HepG2 (cell line): Measurements from ENCODE around the gene SMYD1. TPM values are rescaled to one million over a fixed set of nuclear protein-coding genes. Genes with fewer than 3 reads are reported as not detected.
A peak's percentile ranks its signal among the peaks of the same experiment; 100 is the strongest.

ENCODE experiments used
- ADNP ChIP-seq: sonication (generic); formaldehyde crosslinking; IDR thresholded peaks from 2 replicates; pipeline ENCODE4 v1.4.0; 2020; ENCODE audit warnings: missing genetic modification reagents
- AKNA ChIP-seq: sonication (generic); formaldehyde crosslinking; IDR thresholded peaks from 2 replicates; pipeline ENCODE4 v1.4.0; 2020; ENCODE audit warnings: missing genetic modification reagents, borderline replicate concordance
- CENPBD1 ChIP-seq: sonication (generic); formaldehyde crosslinking; IDR thresholded peaks from 2 replicates; pipeline ENCODE4 v1.8.0; 2022; ENCODE audit warnings: missing genetic modification reagents, low read depth, mild to moderate bottlenecking, borderline replicate concordance
- GATAD1 ChIP-seq: IDR thresholded peaks from 2 replicates; pipeline ENCODE4 v1.6.1; 2016; ENCODE audit warnings: missing genetic modification reagents, missing compliant biosample characterization
- HHEX ChIP-seq: IDR thresholded peaks from 2 replicates; pipeline ENCODE4 v1.6.1; 2016; ENCODE audit warnings: control low read depth
- MYC ChIP-seq: sonication (generic); formaldehyde crosslinking; IDR thresholded peaks from 2 replicates; pipeline ENCODE4 v1.9.0; 2021; ENCODE audit warnings: missing genetic modification reagents, borderline replicate concordance
- NR2F2 ChIP-seq: IDR thresholded peaks from 2 replicates; pipeline ENCODE4 v1.6.1; 2012; ENCODE audit warnings: low read depth, inconsistent platforms, borderline replicate concordance
- PRMT3 ChIP-seq: sonication (generic); formaldehyde crosslinking; IDR thresholded peaks from 2 replicates; pipeline ENCODE4 v1.8.1; 2022; ENCODE audit warnings: low read depth, mild to moderate bottlenecking, moderate library complexity, missing genetic modification reagents, borderline replicate concordance
- polyA plus RNA-seq, 8 experiments: library from polyadenylated mRNA; depleted of rRNA in 3 of 8; stranded (reverse) in 7 of 8; unstranded in 1 of 8; fragments of >200 nt; fragmentation: Illumina TruSeq in 4 of 8; extraction: Trizol in 4 of 8; gene quantifications; 2 replicates each; pipeline versions ENCODE4 v1.2.1 to v1.2.3, GENCODE V29; 2011 to 2016; ENCODE audit warnings: low read depth in 4 of 8, missing spikeins in 1 of 8, mixed read lengths in 1 of 8; ENCODE audit not compliant: insufficient read depth in 1 of 8
- total RNA-seq, 5 experiments: library from RNA; depleted of rRNA; stranded (reverse); fragments of >200 nt; fragmentation: Illumina TruSeq; extraction: Trizol; gene quantifications; 2 replicates each; pipeline ENCODE4 v1.2.3, GENCODE V29; 2016; ENCODE audit warnings: low read depth in 1 of 5
- TF ChIP-seq, protein P1 (sequence below): sonication (generic); formaldehyde crosslinking; IDR thresholded peaks from 2 replicates; pipeline ENCODE4 v1.4.0; 2020; ENCODE audit warnings: missing genetic modification reagents
- TF ChIP-seq, protein P2 (sequence below), 2 experiments: fragments of 450-650 bp in 1 of 2; sonication (generic) in 1 of 2; formaldehyde crosslinking in 1 of 2; IDR thresholded peaks; 2 replicates each; pipeline versions ENCODE4 v1.6.1 to v1.8.0; 2016 to 2022; ENCODE audit warnings: antibody characterized with exemption in 1 of 2, mild to moderate bottlenecking in 1 of 2, missing genetic modification reagents in 1 of 2

SMYD1 gene
- total and polyA plus RNA-seq, 2 of the 13 experiments (the other 11 are each of a cell fraction or from before 2014, with no cell fraction given) = not detected

DNA sequence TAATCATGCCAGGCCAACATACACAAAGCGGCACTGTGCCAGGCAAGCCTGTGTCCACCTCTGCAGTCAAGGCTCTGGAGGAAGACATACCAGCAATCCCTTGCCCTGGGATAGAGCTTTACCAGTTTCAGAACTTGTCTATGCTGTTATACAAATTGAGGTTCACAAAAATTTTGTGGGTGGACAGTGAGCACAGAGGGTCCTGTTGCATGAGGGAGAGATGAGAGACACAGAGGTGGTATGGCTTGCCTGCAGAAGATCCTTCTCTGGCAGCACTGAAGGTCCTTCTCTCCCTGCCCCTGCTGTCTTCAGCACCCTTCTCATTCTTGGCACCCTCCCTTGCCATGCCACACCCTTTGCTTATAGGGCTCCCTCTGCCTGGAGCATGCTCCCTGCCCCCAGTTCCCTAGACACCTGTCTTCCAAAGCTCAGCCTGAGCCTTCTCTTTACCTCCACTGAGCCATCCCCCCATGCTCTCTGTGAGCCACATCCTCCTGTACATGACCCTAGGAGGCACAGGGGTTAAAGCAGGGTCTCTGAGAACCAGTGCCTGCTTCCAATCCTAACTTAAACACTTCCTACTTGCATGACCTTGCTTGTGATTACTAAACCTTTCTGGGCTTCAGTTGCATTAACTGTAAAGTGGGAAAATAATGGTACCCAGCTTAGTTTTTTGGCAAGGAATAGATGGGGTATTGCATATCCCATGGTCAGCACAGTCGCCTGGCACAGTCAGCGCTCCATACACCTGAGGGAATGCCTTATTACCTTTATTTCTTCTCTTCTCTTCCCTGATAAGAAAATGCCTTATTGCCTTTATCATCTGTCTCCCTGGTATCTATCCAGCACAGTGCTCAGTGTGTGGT, 59.4 kb downstream of the SMYD1 start (continued):
- TF ChIP-seq, protein P1, sequence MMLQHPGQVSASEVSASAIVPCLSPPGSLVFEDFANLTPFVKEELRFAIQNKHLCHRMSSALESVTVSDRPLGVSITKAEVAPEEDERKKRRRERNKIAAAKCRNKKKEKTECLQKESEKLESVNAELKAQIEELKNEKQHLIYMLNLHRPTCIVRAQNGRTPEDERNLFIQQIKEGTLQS (CRISPR knock-in tag) = no peak
- no peak for TF ChIP-seq GATAD1
- peak; percentile 36; the same call in 1 of the 2 replicates for TF ChIP-seq NR2F2
- peak; percentile 29; the same call in 1 of the 2 replicates for TF ChIP-seq PRMT3 (CRISPR knock-in tag)
- TF ChIP-seq, protein P2, sequence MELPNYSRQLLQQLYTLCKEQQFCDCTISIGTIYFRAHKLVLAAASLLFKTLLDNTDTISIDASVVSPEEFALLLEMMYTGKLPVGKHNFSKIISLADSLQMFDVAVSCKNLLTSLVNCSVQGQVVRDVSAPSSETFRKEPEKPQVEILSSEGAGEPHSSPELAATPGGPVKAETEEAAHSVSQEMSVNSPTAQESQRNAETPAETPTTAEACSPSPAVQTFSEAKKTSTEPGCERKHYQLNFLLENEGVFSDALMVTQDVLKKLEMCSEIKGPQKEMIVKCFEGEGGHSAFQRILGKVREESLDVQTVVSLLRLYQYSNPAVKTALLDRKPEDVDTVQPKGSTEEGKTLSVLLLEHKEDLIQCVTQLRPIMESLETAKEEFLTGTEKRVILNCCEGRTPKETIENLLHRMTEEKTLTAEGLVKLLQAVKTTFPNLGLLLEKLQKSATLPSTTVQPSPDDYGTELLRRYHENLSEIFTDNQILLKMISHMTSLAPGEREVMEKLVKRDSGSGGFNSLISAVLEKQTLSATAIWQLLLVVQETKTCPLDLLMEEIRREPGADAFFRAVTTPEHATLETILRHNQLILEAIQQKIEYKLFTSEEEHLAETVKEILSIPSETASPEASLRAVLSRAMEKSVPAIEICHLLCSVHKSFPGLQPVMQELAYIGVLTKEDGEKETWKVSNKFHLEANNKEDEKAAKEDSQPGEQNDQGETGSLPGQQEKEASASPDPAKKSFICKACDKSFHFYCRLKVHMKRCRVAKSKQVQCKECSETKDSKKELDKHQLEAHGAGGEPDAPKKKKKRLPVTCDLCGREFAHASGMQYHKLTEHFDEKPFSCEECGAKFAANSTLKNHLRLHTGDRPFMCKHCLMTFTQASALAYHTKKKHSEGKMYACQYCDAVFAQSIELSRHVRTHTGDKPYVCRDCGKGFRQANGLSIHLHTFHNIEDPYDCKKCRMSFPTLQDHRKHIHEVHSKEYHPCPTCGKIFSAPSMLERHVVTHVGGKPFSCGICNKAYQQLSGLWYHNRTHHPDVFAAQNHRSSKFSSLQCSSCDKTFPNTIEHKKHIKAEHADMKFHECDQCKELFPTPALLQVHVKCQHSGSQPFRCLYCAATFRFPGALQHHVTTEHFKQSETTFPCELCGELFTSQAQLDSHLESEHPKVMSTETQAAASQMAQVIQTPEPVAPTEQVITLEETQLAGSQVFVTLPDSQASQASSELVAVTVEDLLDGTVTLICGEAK (IDR thresholded peaks at IDR 0.05) = no peak
- TF ChIP-seq, protein P2 (CRISPR knock-in tag; IDR thresholded peaks at IDR 0.05) = no peak
- 0 out of 2 replicates have a peak, but pooled peaks have one; percentile 48 for TF ChIP-seq AKNA (CRISPR knock-in tag)
- TF ChIP-seq HHEX (CRISPR knock-in tag) = no peak
- no peak for TF ChIP-seq ADNP (CRISPR knock-in tag)
- no peak for TF ChIP-seq CENPBD1
- no peak for TF ChIP-seq MYC (CRISPR knock-in tag)
